Activated naive CD4-positive, alpha-beta T cell treated with anti-CD3 and anti-CD28 coated beads, Interleukin-2, amount 50 U/mL, for 72 hours (primary cell): ENCODE measurements around the gene RO60. TPM values are rescaled to one million over a fixed set of nuclear protein-coding genes. Genes with fewer than 3 reads are reported as not detected.
"Not testable (repeated sequence)": the region's sequence is repeated elsewhere in the genome, so short reads cannot be mapped to it uniquely, and the experiment has no call there.

Source experiments
- ATAC-seq, 2 donors: fragments of 150-1000 bp; cut with Tn5 transposase; 2 replicates each; pipeline ENCODE4 v1.10.0; 2021; ENCODE audit warnings: mild to moderate bottlenecking in 2 of 2, moderate library complexity in 2 of 2
- DNase-seq, 2 donors: peaks; one replicate each; pipeline ENCODE4 v3.0.0; 2021 to 2022; ENCODE audit warnings: low spot score in 2 of 2
- H3K27ac Mint-ChIP-seq, 2 donors: one replicate each; pipeline ENCODE4 v1.8.0; 2022; ENCODE audit warnings: mild to moderate bottlenecking in 2 of 2, mixed read lengths in 2 of 2
- H3K36me3 Mint-ChIP-seq, 2 donors: one replicate each; pipeline ENCODE4 v1.8.0; 2022; ENCODE audit warnings: mixed read lengths in 2 of 2
- H3K9me3 Mint-ChIP-seq, 2 donors: one replicate each; pipeline ENCODE4 v1.8.0; 2022; ENCODE audit warnings: mixed read lengths in 2 of 2
- total RNA-seq, 2 donors: library from RNA; stranded (reverse); gene quantifications; one replicate each; pipeline ENCODE4 v1.2.3, GENCODE V29; 2022

RO60 gene
- 10 to 100 TPM; 48.2 to 68.9 TPM for total RNA-seq

GRCh38 chr1:193059282-193060114 is at the start of gene RO60, which contains the start of gene UCHL5:
RO60 (plus strand) TSS chr1:193059612; CDS start chr1:193069055, 9,443 bp downstream.
UCHL5 (minus strand) TSS chr1:193059360; CDS start chr1:193059260, 100 bp downstream.
- H3K27ac Mint-ChIP-seq = peak within 1 kb of the TSS; percentile 97 to 99
- ATAC-seq = peak; percentile 88 to 95
- H3K36me3 Mint-ChIP-seq = peaks cover 33 to 39% of the 10 kb centered on the region in 2 donors
- peak; percentile 90 to 96 for DNase-seq
- H3K9me3 Mint-ChIP-seq = no peaks in the 10 kb centered on the region

- no peak for DNase-seq
- Mint-ChIP-seq H3K36me3 (peaks cover 2 to 4% of the 10 kb centered on the region in 2 donors), H3K27ac (peak overlapping the region in 1 of 2 donors; percentile 12), H3K9me3 (no peaks in the 10 kb centered on the region)
- ATAC-seq = no peak
Observed at GRCh38 chr1:193011406-193011805, 48.0 kb upstream of the RO60 start.

GRCh38 chr1:193013005-193013404 is 46.4 kb upstream of the RO60 start:
- no peak for DNase-seq
- H3K27ac Mint-ChIP-seq = peak overlapping the region in 1 of 2 donors; percentile 41
- ATAC-seq = no peak
- no peaks in the 10 kb centered on the region for H3K9me3 Mint-ChIP-seq
- no peaks in the 10 kb centered on the region for H3K36me3 Mint-ChIP-seq

- ATAC-seq (no peak), DNase-seq (no peak)
- H3K27ac Mint-ChIP-seq = no peak overlapping the region
- no peaks in the 10 kb centered on the region for H3K9me3 Mint-ChIP-seq
- H3K36me3 Mint-ChIP-seq = no peaks in the 10 kb centered on the region
Observed at GRCh38 chr1:193013707-193014106, 45.7 kb upstream of the RO60 start.

- Mint-ChIP-seq H3K27ac (no peak overlapping the region), H3K36me3 (no peaks in the 10 kb centered on the region), H3K9me3 (no peaks in the 10 kb centered on the region)
- ATAC-seq = no peak
- no peak for DNase-seq
Observed at GRCh38 chr1:193014400-193014799, 45.0 kb upstream of the RO60 start.

GRCh38 chr1:193016788-193017187 is 42.6 kb upstream of the RO60 start:
- Mint-ChIP-seq H3K27ac (no peak overlapping the region), H3K9me3 (no peaks in the 10 kb centered on the region), H3K36me3 (no peaks in the 10 kb centered on the region)
- DNase-seq (no peak), ATAC-seq (no peak)

GRCh38 chr1:193019442-193020026 is 39.9 kb upstream of the RO60 start:
- ATAC-seq (no peak), DNase-seq (no peak)
- H3K36me3 Mint-ChIP-seq = no peaks in the 10 kb centered on the region
- no peak overlapping the region for H3K27ac Mint-ChIP-seq
- H3K9me3 Mint-ChIP-seq = no peaks in the 10 kb centered on the region

- Mint-ChIP-seq H3K27ac (no peak overlapping the region), H3K9me3 (no peaks in the 10 kb centered on the region), H3K36me3 (no peaks in the 10 kb centered on the region)
- ATAC-seq (no peak), DNase-seq (no peak)
Observed at GRCh38 chr1:193025218-193025617, 34.2 kb upstream of the RO60 start.

- Mint-ChIP-seq H3K9me3 (no peaks in the 10 kb centered on the region), H3K36me3 (peaks cover 0 to 11% of the 10 kb centered on the region in 2 donors), H3K27ac (no peak overlapping the region)
- DNase-seq = no peak
- ATAC-seq = no peak
Observed at GRCh38 chr1:193030280-193030679, 29.1 kb upstream of the RO60 start.

- H3K27ac Mint-ChIP-seq = no peak overlapping the region
- no peak for ATAC-seq
- no peaks in the 10 kb centered on the region for H3K9me3 Mint-ChIP-seq
Observed at GRCh38 chr1:193031431-193031830, 28.0 kb upstream of the RO60 start.

GRCh38 chr1:193032643-193033427 is 26.6 kb upstream of the RO60 start:
- not testable (repeated sequence) for ATAC-seq, H3K27ac Mint-ChIP-seq, DNase-seq, H3K9me3 Mint-ChIP-seq
- peaks cover 0 to 29% of the 10 kb centered on the region in 2 donors for H3K36me3 Mint-ChIP-seq

More at GRCh38 chr1:193031431-193031830, 28.0 kb upstream of the RO60 start:
- DNase-seq = no peak
- H3K36me3 Mint-ChIP-seq = peaks cover 0 to 19% of the 10 kb centered on the region in 2 donors

- Mint-ChIP-seq H3K36me3 (peaks cover 0 to 30% of the 10 kb centered on the region in 2 donors), H3K27ac (no peak overlapping the region), H3K9me3 (no peaks in the 10 kb centered on the region)
- DNase-seq (no peak), ATAC-seq (no peak)
Observed at GRCh38 chr1:193033610-193034009, 25.8 kb upstream of the RO60 start.

GRCh38 chr1:193036337-193037047 is 22.9 kb upstream of the RO60 start:
- Mint-ChIP-seq H3K9me3 (no peaks in the 10 kb centered on the region), H3K27ac (no peak overlapping the region), H3K36me3 (peaks cover 0 to 47% of the 10 kb centered on the region in 2 donors)
- DNase-seq (no peak), ATAC-seq (no peak)

- Mint-ChIP-seq H3K27ac (no peak overlapping the region), H3K36me3 (peaks cover 0 to 51% of the 10 kb centered on the region in 2 donors)
Observed at GRCh38 chr1:193040011-193040410, 19.4 kb upstream of the RO60 start.

GRCh38 chr1:193042766-193043691 is 16.4 kb upstream of the RO60 start:
- H3K27ac Mint-ChIP-seq = no peak overlapping the region

More at GRCh38 chr1:193040011-193040410, 19.4 kb upstream of the RO60 start:
- no peaks in the 10 kb centered on the region for H3K9me3 Mint-ChIP-seq
- ATAC-seq (no peak), DNase-seq (no peak)

More at GRCh38 chr1:193042766-193043691, 16.4 kb upstream of the RO60 start:
- ATAC-seq (peak in 1 of 2 donors; percentile 37), DNase-seq (no peak)
- peaks cover 4 to 34% of the 10 kb centered on the region in 2 donors for H3K36me3 Mint-ChIP-seq
- no peaks in the 10 kb centered on the region for H3K9me3 Mint-ChIP-seq
